Heart right ventricle (tissue), 16 donors: ENCODE measurements around the gene CDKN2AIPNL. TPM values are rescaled to one million over a fixed set of nuclear protein-coding genes. Genes with fewer than 3 reads are reported as not detected.
"Not testable (repeated sequence)": the region's sequence is repeated elsewhere in the genome, so short reads cannot be mapped to it uniquely, and the experiment has no call there.

Experiments
- ATAC-seq, 8 donors: fragments of 200-7000 bp; cut with Tn5 transposase; one replicate each; pipeline ENCODE4 v1.9.1; 2020; ENCODE audit warnings: mild to moderate bottlenecking in 8 of 8, moderate library complexity in 8 of 8, moderate number of reproducible peaks in 1 of 8
- DNase-seq, 2 donors: peaks; one replicate each; pipeline ENCODE4 v3.0.0-alpha.2; 2020
- H3K27ac ChIP-seq, 10 donors: fragments of 200-600 bp; sonication (generic) in 2 of 10; one replicate each; pipeline versions ENCODE4 v1.5.0 to v1.8.0; 2020 to 2022; ENCODE audit warnings: mild to moderate bottlenecking in 3 of 10
- H3K27me3 ChIP-seq, 7 donors: fragments of 200-600 bp; one replicate each; pipeline ENCODE4 v1.8.0; 2021 to 2022; ENCODE audit warnings: mild to moderate bottlenecking in 2 of 7
- H3K36me3 ChIP-seq, 9 donors: fragments of 200-600 bp; sonication (generic) in 1 of 9; one replicate each; pipeline versions ENCODE4 v1.5.0 to v1.8.0; 2020 to 2022; ENCODE audit warnings: mild to moderate bottlenecking in 2 of 9
- H3K4me1 ChIP-seq, 9 donors: fragments of 200-600 bp; sonication (generic) in 1 of 9; one replicate each; pipeline versions ENCODE4 v1.5.0 to v1.8.0; 2020 to 2022; ENCODE audit warnings: mild to moderate bottlenecking in 4 of 9
- H3K4me3 ChIP-seq, 10 donors: fragments of 200-600 bp; sonication (generic) in 2 of 10; one replicate each; pipeline versions ENCODE4 v1.5.0 to v1.8.0; 2020 to 2022; ENCODE audit warnings: mild to moderate bottlenecking in 7 of 10, moderate library complexity in 2 of 10
- H3K9me3 ChIP-seq, 11 donors: fragments of 200-600 bp in 10 of 11; sonication (generic) in 2 of 11; one replicate each; pipeline versions ENCODE4 v1.5.0 to v1.8.0; 2013 to 2022; ENCODE audit warnings: mild to moderate bottlenecking in 2 of 11, control low read depth in 1 of 11, moderate library complexity in 1 of 11
- WGBS, 2 donors: extraction: QIAGEN DNeasy Blood & Tissue Kit; methylation state at CpG; one replicate each; pipeline ENCODE4 v1.1.7; 2013; ENCODE audit warnings: inconsistent platforms in 1 of 2; 5-methylcytosine and 5-hydroxymethylcytosine counted together
- intact Hi-C, 10 donors: fragments of 100-400 bp; cut with DNase I; formaldehyde crosslinking; loops; one replicate each; pipeline versions ENCODE4 v1.11.1 to v1.14.2; 2022
- polyA plus RNA-seq, 2 donors: library from polyadenylated mRNA; stranded (reverse); fragments of 200-250 nt; gene quantifications; one replicate each; pipeline ENCODE4 v1.2.3, GENCODE V29; 2013
- total RNA-seq, 10 donors: library from RNA; stranded (reverse); fragmentation: NEBNext Ultra II Directional in 3 of 10; extraction: Animal tissue kit (Norgen Biotek cat#: 25700) in 3 of 10; gene quantifications; one replicate each; pipeline versions ENCODE4 v1.2.1 to v1.2.4, GENCODE V29; 2021 to 2023
- TF ChIP-seq, protein P1 (sequence below), 9 donors: fragments of 200-600 bp; sonication (generic) in 2 of 9; IDR thresholded peaks; one replicate each; pipeline versions ENCODE4 v1.5.0 to v1.8.0; 2021 to 2022; ENCODE audit warnings: antibody characterized with exemption in 9 of 9, mild to moderate bottlenecking in 5 of 9, moderate library complexity in 1 of 9
- donor health status: Arrhythmogenic right ventricular cardiomyopathy.
- donor health status: ischemic (EF 13 %, LVEDD 7.1; RV severe dilation, severe dysfunction).
- donor health status: healthy with polysubstance abuse.
- donor health status: DM: no; HTN: yes; CAD: no.
- donor health status: DM: no; HTN: no; CAD: no.
- donor health status: ischemic (EF 25% LVEDD 6.9; RV normal size, moderate dysfunction).
- donor health status: ischemic (EF 25% LVEDD 5.7; RV mildly dilated, moderate dysfunction).
- donor health status: healthy.
- donor health status: DM: yes; HTN: yes; CAD: no.
- donor health status: Ischemic cardiomyopathy.
- donor health status: ischemic (EF 35%, LVEDD 5.7; RV mildly dilated, moderate dysfunction).
- donor health status: nonischemic (EF 11% LVEDD 7.7; RV severe dilation, severe dysfunction).
- donor health status: DM: yes; HTN: yes; CAD: no.
- donor health status: PGD.
- donor health status: ischemic (EF 29% LVEDD 5.4; RV normal size, mild dysfunction).
- donor health status: nonischemic (EF 23%, LVEDD 6.1; RV moderate dilation, normal function).

The CDKN2AIPNL gene
- total and polyA plus RNA-seq, 12 donors = 29.1 to 87.6 (median 37.3) TPM

- no peaks in the 10 kb centered on the region for H3K9me3 ChIP-seq
- TF ChIP-seq, protein P1, sequence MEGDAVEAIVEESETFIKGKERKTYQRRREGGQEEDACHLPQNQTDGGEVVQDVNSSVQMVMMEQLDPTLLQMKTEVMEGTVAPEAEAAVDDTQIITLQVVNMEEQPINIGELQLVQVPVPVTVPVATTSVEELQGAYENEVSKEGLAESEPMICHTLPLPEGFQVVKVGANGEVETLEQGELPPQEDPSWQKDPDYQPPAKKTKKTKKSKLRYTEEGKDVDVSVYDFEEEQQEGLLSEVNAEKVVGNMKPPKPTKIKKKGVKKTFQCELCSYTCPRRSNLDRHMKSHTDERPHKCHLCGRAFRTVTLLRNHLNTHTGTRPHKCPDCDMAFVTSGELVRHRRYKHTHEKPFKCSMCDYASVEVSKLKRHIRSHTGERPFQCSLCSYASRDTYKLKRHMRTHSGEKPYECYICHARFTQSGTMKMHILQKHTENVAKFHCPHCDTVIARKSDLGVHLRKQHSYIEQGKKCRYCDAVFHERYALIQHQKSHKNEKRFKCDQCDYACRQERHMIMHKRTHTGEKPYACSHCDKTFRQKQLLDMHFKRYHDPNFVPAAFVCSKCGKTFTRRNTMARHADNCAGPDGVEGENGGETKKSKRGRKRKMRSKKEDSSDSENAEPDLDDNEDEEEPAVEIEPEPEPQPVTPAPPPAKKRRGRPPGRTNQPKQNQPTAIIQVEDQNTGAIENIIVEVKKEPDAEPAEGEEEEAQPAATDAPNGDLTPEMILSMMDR (IDR thresholded peaks at IDR 0.05) = no peak
Measured at GRCh38 chr5:134374232-134374631, 37.4 kb downstream of the CDKN2AIPNL start.

DNA sequence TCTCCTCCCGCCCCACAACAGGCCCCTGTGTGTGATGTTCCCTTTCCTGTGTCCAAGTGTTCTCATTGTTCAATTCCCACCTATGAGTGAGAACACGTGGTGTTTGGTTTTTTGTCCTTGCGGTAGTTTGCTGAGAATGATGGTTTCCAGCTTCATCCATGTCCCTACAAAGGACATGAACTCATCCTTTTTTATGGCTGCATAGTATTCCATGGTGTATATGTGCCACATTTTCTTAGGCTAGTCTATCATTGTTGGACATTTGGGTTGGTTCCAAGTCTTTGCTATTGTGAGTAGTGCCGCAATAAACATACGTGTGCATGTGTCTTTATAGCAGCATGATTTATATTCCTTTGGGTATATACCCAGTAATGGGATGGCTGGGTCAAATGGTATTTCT, 38.0 kb downstream of the CDKN2AIPNL start:
- Histone ChIP-seq H3K4me3 (peak overlapping the region in 7 of 10 donors; percentile 64 to 96 (median 82)), H3K36me3 (peaks cover 0 to 47% (median 15%) of the 10 kb centered on the region in 9 donors), H3K4me1 (peaks cover 0 to 71% (median 51%) of the 10 kb centered on the region in 9 donors)
- H3K9me3 ChIP-seq, ATAC-seq, H3K27ac ChIP-seq, H3K27me3 ChIP-seq, DNase-seq: not testable (repeated sequence)
- intact Hi-C loops = loop anchor here in 7 of 10 donors (5.0 kb wide), 5 partner anchors 39 to 214 kb away; partner anchors contain the start of genes JADE2 (in 5 of the 7) and CDKN2AIPNL (in 2 of the 7)
- 94 to 95% methylated on average over 4 of the region's 5 CpGs for WGBS, 2 donors

More at GRCh38 chr5:134374232-134374631, 37.4 kb downstream of the CDKN2AIPNL start:
- Histone ChIP-seq H3K4me1 (peaks cover 0 to 71% (median 51%) of the 10 kb centered on the region in 9 donors), H3K36me3 (peaks cover 0 to 53% (median 15%) of the 10 kb centered on the region in 9 donors), H3K27me3 (no peaks in the 10 kb centered on the region), H3K4me3 (peak overlapping the region in 1 of 10 donors; percentile 18), H3K27ac (no peak overlapping the region)
- intact Hi-C loops = loop anchor here in 7 of 10 donors (5.0 kb wide), 5 partner anchors 38 to 213 kb away; partner anchors contain the start of genes JADE2 (in 5 of the 7) and CDKN2AIPNL (in 2 of the 7)
- DNase-seq = no peak
- no peak for ATAC-seq
- WGBS, 2 donors = 65 to 70% methylated on average over 3 of the region's 3 CpGs

DNA sequence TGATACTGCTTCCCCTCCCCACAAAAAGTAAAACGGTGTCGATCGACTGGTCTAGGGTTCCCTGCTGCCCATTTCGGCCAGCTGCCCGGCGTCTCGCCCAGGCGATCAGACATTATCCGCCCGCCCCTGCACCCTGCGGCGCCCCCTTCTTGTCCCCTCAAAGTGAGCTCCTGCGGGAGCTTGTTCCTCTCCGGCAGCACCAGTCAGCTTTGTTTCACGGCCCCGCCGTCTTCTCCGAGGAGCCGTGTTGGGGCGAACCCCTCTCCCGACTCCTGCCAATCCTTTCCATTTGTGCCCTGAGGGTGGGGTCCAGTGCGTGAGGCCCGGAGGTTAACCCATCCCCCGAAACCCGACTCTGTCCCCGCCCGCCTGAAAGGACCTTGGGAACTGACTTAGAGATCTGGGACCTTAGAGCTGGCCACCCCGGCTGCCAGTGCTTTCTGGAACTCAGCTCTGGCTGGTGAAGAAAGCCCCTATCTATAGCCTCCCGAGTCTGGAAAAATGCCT, 39.8 kb downstream of the CDKN2AIPNL start:
- H3K27ac ChIP-seq = peak overlapping the region; percentile 90 to 100 (median 98)
- 0% methylated on average over 29 of the region's 29 CpGs for WGBS, 2 donors
- TF ChIP-seq, protein P1 (IDR thresholded peaks at IDR 0.05) = no peak
- ATAC-seq = peak; percentile 20 to 77 (median 54)
- peaks cover 0 to 30% (median 0%) of the 10 kb centered on the region in 9 donors for H3K36me3 ChIP-seq
- peak overlapping the region; percentile 64 to 97 (median 84) for H3K4me3 ChIP-seq
- no peaks in the 10 kb centered on the region for H3K9me3 ChIP-seq
- H3K4me1 ChIP-seq = peaks cover 0 to 65% (median 52%) of the 10 kb centered on the region in 9 donors
- intact Hi-C loops = loop anchor here in 7 of 10 donors (1.0 to 5.0 kb wide), 7 partner anchors 40 to 215 kb away; partner anchors contain the start of genes JADE2 (in 6 of the 7) and CDKN2AIPNL (in 2 of the 7)
- peak; percentile 62 to 71 for DNase-seq
- H3K27me3 ChIP-seq = no peaks in the 10 kb centered on the region

DNA sequence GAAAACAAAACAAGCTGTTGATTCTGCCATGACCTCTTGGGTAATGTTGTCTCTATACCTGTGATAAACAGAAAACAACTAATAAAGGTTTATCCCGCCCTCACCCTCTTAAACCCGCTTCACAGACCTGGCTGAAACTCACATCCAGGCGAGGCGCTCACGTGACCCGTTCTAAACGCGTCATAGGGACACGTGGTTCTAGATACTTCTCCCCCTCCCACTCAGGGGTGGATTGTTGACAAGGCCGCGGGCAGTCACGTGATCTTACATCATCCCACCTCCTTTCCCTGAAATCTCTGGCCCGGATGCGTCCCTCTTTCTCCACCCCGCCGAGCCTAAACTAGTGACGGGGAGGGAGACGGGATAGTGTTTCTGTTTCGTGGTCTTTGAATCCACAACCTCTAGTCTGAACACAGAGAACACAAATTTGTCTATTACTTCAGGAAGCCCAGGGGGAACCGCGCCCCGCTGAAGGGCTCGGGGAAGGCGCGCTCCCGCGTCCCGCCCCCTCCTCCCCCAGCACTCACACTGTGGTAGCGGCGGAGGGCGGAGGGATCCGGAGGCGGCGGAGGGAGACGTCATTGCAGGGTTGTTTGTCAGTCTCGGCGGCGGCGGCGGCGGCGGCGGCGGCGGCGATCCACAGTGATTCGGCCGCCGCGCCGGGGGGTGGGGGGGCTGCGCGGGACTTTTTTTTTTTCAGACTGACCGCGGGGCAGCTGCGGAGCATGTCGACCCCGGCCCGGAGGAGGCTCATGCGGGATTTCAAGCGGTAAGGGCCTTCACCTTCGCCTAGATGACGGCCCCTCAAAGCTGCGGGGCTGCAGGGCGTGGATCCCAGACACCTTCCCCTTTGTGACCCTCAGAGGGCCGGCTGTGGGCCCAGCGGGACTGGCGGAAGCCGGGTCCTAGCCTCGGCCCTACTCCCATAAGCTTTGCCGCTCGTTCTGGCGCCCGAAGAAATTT, 40.5 kb downstream of the CDKN2AIPNL start, which contains the start of gene UBE2B:
UBE2B (plus strand) TSS at position 699 of the 963 bp plus-strand sequence; CDS start at position 726, 27 bp downstream.
- peak; percentile 91 to 97 (median 95) for ATAC-seq
- WGBS, 2 donors = 0% methylated on average over 74 of the region's 74 CpGs
- TF ChIP-seq, protein P1 (IDR thresholded peaks at IDR 0.05) = no peak
- peak within 1 kb of the TSS; percentile 90 to 100 (median 98) for H3K27ac ChIP-seq
- no peaks in the 10 kb centered on the region for H3K27me3 ChIP-seq
- H3K4me3 ChIP-seq = peak within 1 kb of the TSS; percentile 64 to 97 (median 84)
- H3K9me3 ChIP-seq = no peaks in the 10 kb centered on the region
- H3K36me3 ChIP-seq = peaks cover 0 to 23% (median 0%) of the 10 kb centered on the region in 9 donors
- intact Hi-C loops = loop anchor here in 7 of 10 donors (1.0 to 5.0 kb wide), 8 partner anchors 41 to 216 kb away; partner anchors contain the start of genes JADE2 (in 6 of the 7) and CDKN2AIPNL (in 2 of the 7)
- peaks cover 0 to 64% (median 51%) of the 10 kb centered on the region in 9 donors for H3K4me1 ChIP-seq
- peak; percentile 95 to 99 for DNase-seq
